GM12891 (cell line): ENCODE data around the gene PLPP7.

Source experiments
- PAX5 ChIP-seq: IDR thresholded peaks from 2 replicates; pipeline ENCODE4 v1.6.1; 2011; ENCODE audit warnings: low read length, moderate library complexity, mild to moderate bottlenecking; ENCODE audit not compliant: insufficient read depth, severe bottlenecking
- POLR2A ChIP-seq: IDR thresholded peaks from 2 replicates; pipeline ENCODE4 v1.6.1; 2011; ENCODE audit warnings: low read depth, low read length, control low read depth
- POLR2AphosphoS5 ChIP-seq: IDR thresholded peaks from 2 replicates; pipeline ENCODE4 v1.6.1; 2011; ENCODE audit warnings: low read depth, low read length, control low read depth
- POU2F2 ChIP-seq: IDR thresholded peaks from 2 replicates; pipeline ENCODE4 v1.6.1; 2011; ENCODE audit warnings: low read depth, mild to moderate bottlenecking, control low read depth, low read length, moderate library complexity
- SPI1 ChIP-seq: IDR thresholded peaks from 2 replicates; pipeline ENCODE4 v1.6.1; 2011; ENCODE audit warnings: low read depth, low read length, control low read depth
- TAF1 ChIP-seq: IDR thresholded peaks from 2 replicates; pipeline ENCODE4 v1.6.1; 2011; ENCODE audit warnings: low read depth, low read length, control low read depth

- TF ChIP-seq POLR2A, result no peak
- no peak for TF ChIP-seq SPI1
- TF ChIP-seq TAF1, result no peak
- no peak for TF ChIP-seq POLR2AphosphoS5
- TF ChIP-seq POU2F2, result no peak
- no peak for TF ChIP-seq PAX5
Measured at GRCh38 chr9:131310833-131311554, 21.5 kb downstream of the PLPP7 start.
